ENCODE results near the gene KIF21B. TPM values are rescaled to one million over a fixed set of nuclear protein-coding genes. Genes with fewer than 3 reads are reported as not detected.

Gene KIF21B
- total and polyA plus RNA-seq, 2 experiments from 2014 or later = 0.18 to 1.3 TPM

GRCh38 chr1:200977071-200977754, 46.3 kb downstream of the KIF21B start:
- no peak overlapping the region for H2AFZ ChIP-seq
- H3K9me2 ChIP-seq (replicated peaks; ENCODE audit: insufficient read depth) = no peaks in the 10 kb centered on the region
- DNase-seq (ENCODE audit: low spot score) = no peak
- TF ChIP-seq EZH2 (IDR thresholded peaks at IDR 0.05; ENCODE audit: borderline replicate concordance) (no peak), CTCF (IDR thresholded peaks at IDR 0.05; ENCODE audit: poor library complexity) (no peak), EZH2phosphoT487 (IDR thresholded peaks at IDR 0.05; ENCODE audit: low read depth, severe bottlenecking, unreplicated experiment) (no peak)
- 97% methylated on average over 16 of the region's 16 CpGs for WGBS (ENCODE audit: low lambda C conversion rate, missing lambda C conversion rate)
- H3K4me2 ChIP-seq = no peak overlapping the region
- H3K9me3 ChIP-seq (ENCODE audit: low read depth) = no peaks in the 10 kb centered on the region
- H3K79me2 ChIP-seq = no peaks in the 10 kb centered on the region
- H3K4me3 ChIP-seq = no peak overlapping the region
- H3K27ac ChIP-seq = no peak overlapping the region
- H4K20me1 ChIP-seq (ENCODE audit: insufficient read depth, poor library complexity, severe bottlenecking) = no peaks in the 10 kb centered on the region
- H3K4me1 ChIP-seq (ENCODE audit: insufficient read depth) = no peaks in the 10 kb centered on the region
- H3K36me3 ChIP-seq (replicated peaks; ENCODE audit: insufficient read depth, low read depth) = no peaks in the 10 kb centered on the region
- H3K27me3 ChIP-seq = no peaks in the 10 kb centered on the region

- H4K20me1 ChIP-seq (ENCODE audit: insufficient read depth, poor library complexity, severe bottlenecking) = no peaks in the 10 kb centered on the region
- H3K79me2 ChIP-seq = no peaks in the 10 kb centered on the region
- H3K4me1 ChIP-seq (ENCODE audit: insufficient read depth) = no peaks in the 10 kb centered on the region
- no peaks in the 10 kb centered on the region for H3K27me3 ChIP-seq
- no peak overlapping the region for H3K4me2 ChIP-seq
- H3K27ac ChIP-seq = no peak overlapping the region
- no peak for DNase-seq (ENCODE audit: low spot score)
- H3K36me3 ChIP-seq (replicated peaks; ENCODE audit: insufficient read depth, low read depth) = no peaks in the 10 kb centered on the region
- 95% methylated on average over 8 of the region's 8 CpGs for WGBS (ENCODE audit: low lambda C conversion rate, missing lambda C conversion rate)
- H2AFZ ChIP-seq = no peak overlapping the region
- H3K9me3 ChIP-seq (ENCODE audit: low read depth) = no peaks in the 10 kb centered on the region
- no peak overlapping the region for H3K4me3 ChIP-seq
- TF ChIP-seq CTCF (IDR thresholded peaks at IDR 0.05; ENCODE audit: poor library complexity) (no peak), EZH2phosphoT487 (IDR thresholded peaks at IDR 0.05; ENCODE audit: low read depth, severe bottlenecking, unreplicated experiment) (no peak), EZH2 (IDR thresholded peaks at IDR 0.05; ENCODE audit: borderline replicate concordance) (no peak)
- H3K9me2 ChIP-seq (replicated peaks; ENCODE audit: insufficient read depth) = no peaks in the 10 kb centered on the region
Observed at GRCh38 chr1:200976634-200977033, 46.9 kb downstream of the KIF21B start.

- 91% methylated on average over 13 of the region's 13 CpGs for WGBS (ENCODE audit: low lambda C conversion rate, missing lambda C conversion rate)
- Histone ChIP-seq H3K9me3 (ENCODE audit: low read depth) (no peaks in the 10 kb centered on the region), H3K36me3 (replicated peaks; ENCODE audit: insufficient read depth, low read depth) (no peaks in the 10 kb centered on the region), H3K4me1 (ENCODE audit: insufficient read depth) (no peaks in the 10 kb centered on the region), H3K27ac (no peak overlapping the region), H3K4me3 (no peak overlapping the region), H3K9me2 (replicated peaks; ENCODE audit: insufficient read depth) (no peaks in the 10 kb centered on the region), H3K4me2 (no peak overlapping the region), H3K27me3 (no peaks in the 10 kb centered on the region), H2AFZ (no peak overlapping the region), H3K79me2 (no peaks in the 10 kb centered on the region), H4K20me1 (ENCODE audit: insufficient read depth, poor library complexity, severe bottlenecking) (no peaks in the 10 kb centered on the region)
- TF ChIP-seq EZH2phosphoT487 (IDR thresholded peaks at IDR 0.05; ENCODE audit: low read depth, severe bottlenecking, unreplicated experiment) = no peak
- no peak for DNase-seq (ENCODE audit: low spot score)
Observed at GRCh38 chr1:200975458-200975857, 48.1 kb downstream of the KIF21B start.

- Histone ChIP-seq H3K9me2 (replicated peaks; ENCODE audit: insufficient read depth) (no peaks in the 10 kb centered on the region), H3K9me3 (ENCODE audit: low read depth) (no peaks in the 10 kb centered on the region), H3K4me3 (no peak overlapping the region), H3K27ac (no peak overlapping the region), H3K79me2 (no peaks in the 10 kb centered on the region), H2AFZ (no peak overlapping the region), H3K36me3 (replicated peaks; ENCODE audit: insufficient read depth, low read depth) (no peaks in the 10 kb centered on the region), H3K4me2 (no peak overlapping the region), H3K4me1 (ENCODE audit: insufficient read depth) (no peaks in the 10 kb centered on the region), H4K20me1 (ENCODE audit: insufficient read depth, poor library complexity, severe bottlenecking) (no peaks in the 10 kb centered on the region), H3K27me3 (no peaks in the 10 kb centered on the region)
- DNase-seq (ENCODE audit: low spot score) = no peak
- TF ChIP-seq EZH2phosphoT487 (IDR thresholded peaks at IDR 0.05; ENCODE audit: low read depth, severe bottlenecking, unreplicated experiment) (no peak), EZH2 (IDR thresholded peaks at IDR 0.05; ENCODE audit: borderline replicate concordance) (no peak), CTCF (IDR thresholded peaks at IDR 0.05; ENCODE audit: poor library complexity) (no peak)
- 94% methylated on average over 12 of the region's 12 CpGs for WGBS (ENCODE audit: low lambda C conversion rate, missing lambda C conversion rate)
Observed at GRCh38 chr1:200974711-200975110, 48.8 kb downstream of the KIF21B start.
